Esophagus muscularis mucosa (tissue), 4 donors: ENCODE results near the gene FBLN1. TPM values are rescaled to one million over a fixed set of nuclear protein-coding genes. Genes with fewer than 3 reads are reported as not detected.
"Not testable (repeated sequence)": the region's sequence is repeated elsewhere in the genome, so short reads cannot be mapped to it uniquely, and the experiment has no call there.

Experiments used
- DNase-seq: peaks from one replicate; pipeline ENCODE4 v3.0.0-alpha.2; 2017; ENCODE audit errors: extremely low spot score
- H3K27ac ChIP-seq, 4 donors: fragments of 200-600 bp; sonication (generic); replicated peaks in 1 of 4; 1 replicate in 3 of 4; 2 replicates in 1 of 4; pipeline ENCODE4 v1.5.1; 2016 to 2019; ENCODE audit warnings: mild to moderate bottlenecking in 1 of 4
- H3K27me3 ChIP-seq, 4 donors: fragments of 200-600 bp; sonication (generic); one replicate each; pipeline versions ENCODE4 v1.5.1 to v1.6.0; 2016 to 2019
- H3K36me3 ChIP-seq, 4 donors: fragments of 200-600 bp; sonication (generic); one replicate each; pipeline ENCODE4 v1.5.1; 2016 to 2019
- H3K4me1 ChIP-seq, 4 donors: fragments of 200-600 bp; sonication (generic); one replicate each; pipeline ENCODE4 v1.5.1; 2016 to 2019
- H3K4me3 ChIP-seq, 4 donors: fragments of 200-600 bp; sonication (generic); 1 replicate in 2 of 4; 2 replicates in 2 of 4; pipeline ENCODE4 v1.5.1; 2016 to 2019; ENCODE audit warnings: mild to moderate bottlenecking in 4 of 4, moderate library complexity in 1 of 4
- H3K9me3 ChIP-seq, 4 donors: fragments of 200-600 bp; sonication (generic); 1 replicate in 3 of 4; 2 replicates in 1 of 4; pipeline ENCODE4 v1.5.1; 2016 to 2019
- CTCF ChIP-seq, 3 experiments: fragments of 200-600 bp in 2 of 3; fragments of 450-650 bp in 1 of 3; sonication (generic) in 2 of 3; IDR thresholded peaks; one replicate each; pipeline ENCODE4 v1.5.1; 2017 to 2019; ENCODE audit warnings: antibody characterized with exemption in 3 of 3, mild to moderate bottlenecking in 2 of 3, moderate library complexity in 1 of 3
- EP300 ChIP-seq: sonication (generic); formaldehyde crosslinking; IDR thresholded peaks from one replicate; pipeline ENCODE4 v1.6.1; 2017; ENCODE audit warnings: antibody characterized with exemption
- POLR2A ChIP-seq: fragments of 450-650 bp; IDR thresholded peaks from one replicate; pipeline ENCODE4 v1.6.1; 2017; ENCODE audit warnings: antibody characterized with exemption, moderate library complexity, mild to moderate bottlenecking, low read depth
- POLR2AphosphoS5 ChIP-seq, 2 donors: sonication (generic); formaldehyde crosslinking; IDR thresholded peaks; one replicate each; pipeline ENCODE4 v1.6.1; 2017; ENCODE audit warnings: antibody characterized with exemption in 2 of 2
- WGBS: methylation state at CpG from one replicate; pipeline ENCODE4 v1.1.5; 2018; 5-methylcytosine and 5-hydroxymethylcytosine counted together
- intact Hi-C: fragments of 100-400 bp; cut with DNase I; formaldehyde crosslinking; loops from one replicate; pipeline ENCODE4 v1.15.1; 2023
- total RNA-seq, 4 donors: library from RNA; depleted of rRNA; stranded (reverse); fragments of >200 nt; gene quantifications; one replicate each; pipeline versions ENCODE4 v1.1.0 to v1.2.1, GENCODE V29; 2016

The FBLN1 gene
- total RNA-seq, 4 donors from 2014 or later, result 355 to 534 (median 417) TPM

GRCh38 chr22:45587638-45588505 is 85.2 kb downstream of the FBLN1 start:
- intact Hi-C loops, result no loop called here
- Histone ChIP-seq H3K9me3 (no peaks in the 10 kb centered on the region), H3K4me3 (no peak overlapping the region), H3K27ac (no peak overlapping the region), H3K4me1 (peaks cover 0 to 23% (median 15%) of the 10 kb centered on the region in 4 donors), H3K36me3 (peaks cover 0 to 7% (median 0%) of the 10 kb centered on the region in 4 donors), H3K27me3 (peaks cover 0 to 27% (median 0%) of the 10 kb centered on the region in 4 donors)
- no peak for TF ChIP-seq EP300
- no peak for TF ChIP-seq POLR2AphosphoS5 (IDR thresholded peaks at IDR 0.05)
- no peak for TF ChIP-seq CTCF (IDR thresholded peaks at IDR 0.05)
- no peak for TF ChIP-seq POLR2A
- DNase-seq, result no peak
- WGBS, result 78% methylated on average over 17 of the region's 17 CpGs

GRCh38 chr22:45589556-45589955 is 86.9 kb downstream of the FBLN1 start:
- TF ChIP-seq EP300 (no peak), POLR2AphosphoS5 (IDR thresholded peaks at IDR 0.05) (no peak), CTCF (IDR thresholded peaks at IDR 0.05) (no peak), POLR2A (no peak)
- intact Hi-C loops, result no loop called here
- WGBS, result 91% methylated on average over 8 of the region's 8 CpGs
- DNase-seq, result no peak
- no peak overlapping the region for H3K4me3 ChIP-seq
- H3K27ac ChIP-seq, result no peak overlapping the region
- H3K36me3 ChIP-seq, result peaks cover 0 to 7% (median 0%) of the 10 kb centered on the region in 4 donors
- H3K4me1 ChIP-seq, result peaks cover 0 to 13% (median 2%) of the 10 kb centered on the region in 4 donors
- no peaks in the 10 kb centered on the region for H3K9me3 ChIP-seq
- H3K27me3 ChIP-seq, result peaks cover 0 to 25% (median 0%) of the 10 kb centered on the region in 4 donors

GRCh38 chr22:45590262-45590661 is 87.6 kb downstream of the FBLN1 start:
- Histone ChIP-seq H3K27ac (no peak overlapping the region), H3K36me3 (peaks cover 0 to 7% (median 0%) of the 10 kb centered on the region in 4 donors), H3K9me3 (no peaks in the 10 kb centered on the region), H3K27me3 (peaks cover 0 to 25% (median 0%) of the 10 kb centered on the region in 4 donors), H3K4me1 (peaks cover 0 to 6% (median 0%) of the 10 kb centered on the region in 4 donors), H3K4me3 (no peak overlapping the region)
- TF ChIP-seq POLR2A, result no peak
- no peak for TF ChIP-seq POLR2AphosphoS5 (IDR thresholded peaks at IDR 0.05)
- whole genome bisulfite sequencing, result 86% methylated on average over 12 of the region's 13 CpGs
- DNase-seq, result no peak
- intact Hi-C loops, result no loop called here

GRCh38 chr22:45591633-45592213 is 89.0 kb downstream of the FBLN1 start:
- H3K4me1 ChIP-seq, intact Hi-C loops, H3K36me3 ChIP-seq, H3K27ac ChIP-seq, H3K9me3 ChIP-seq, DNase-seq, H3K4me3 ChIP-seq: not testable (repeated sequence)
- WGBS, result 93% methylated on average over 25 of the region's 26 CpGs
- H3K27me3 ChIP-seq, result peaks cover 0 to 14% (median 0%) of the 10 kb centered on the region in 4 donors

GRCh38 chr22:45594123-45594941 is 91.6 kb downstream of the FBLN1 start:
- WGBS, result 87% methylated on average over 8 of the region's 8 CpGs

More at GRCh38 chr22:45594123-45594941, 91.6 kb downstream of the FBLN1 start:
- Histone ChIP-seq H3K4me3 (no peak overlapping the region), H3K27ac (no peak overlapping the region), H3K36me3 (peaks cover 0 to 7% (median 0%) of the 10 kb centered on the region in 4 donors), H3K9me3 (no peaks in the 10 kb centered on the region), H3K4me1 (peaks cover 0 to 5% (median 2%) of the 10 kb centered on the region in 4 donors), H3K27me3 (no peaks in the 10 kb centered on the region)
- intact Hi-C loops, result no loop called here
- TF ChIP-seq POLR2A, result no peak
- TF ChIP-seq CTCF (IDR thresholded peaks at IDR 0.05), result no peak
- no peak for TF ChIP-seq EP300
- no peak for TF ChIP-seq POLR2AphosphoS5 (IDR thresholded peaks at IDR 0.05)
- DNase-seq, result no peak
